IMR-90 (cell line): ENCODE results near the gene TINAGL1. TPM values are rescaled to one million over a fixed set of nuclear protein-coding genes. Genes with fewer than 3 reads are reported as not detected.

Experiments used
- USF2 ChIP-seq: fragments of 150-350 bp; IDR thresholded peaks from 2 replicates; pipeline ENCODE4 v1.6.1; 2017; ENCODE audit warnings: mild to moderate bottlenecking, antibody characterized with exemption, low read length, low read depth
- polyA plus RNA-seq, 3 experiments: library from polyadenylated mRNA; depleted of rRNA; stranded (reverse); fragments of >200 nt; gene quantifications; 2 replicates each; pipeline ENCODE4 v1.2.3, GENCODE V29; 2012; ENCODE audit warnings: low replicate concordance in 1 of 3
- total RNA-seq: library from RNA; depleted of rRNA; stranded (reverse); fragments of >200 nt; gene quantifications from 2 replicates; pipeline ENCODE4 v1.2.3, GENCODE V29; 2012

TINAGL1 gene
- total and polyA plus RNA-seq, 2 of the 4 experiments (the other 2 are of a cell fraction): 0.54 to 1.5 TPM

- TF ChIP-seq USF2: no peak
These were observed 41.8 kb downstream of the TINAGL1 start (continued) for GRCh38 chr1:31617916-31618746.
